ENCODE data around the gene ITGA2B.

Gene ITGA2B

DNA sequence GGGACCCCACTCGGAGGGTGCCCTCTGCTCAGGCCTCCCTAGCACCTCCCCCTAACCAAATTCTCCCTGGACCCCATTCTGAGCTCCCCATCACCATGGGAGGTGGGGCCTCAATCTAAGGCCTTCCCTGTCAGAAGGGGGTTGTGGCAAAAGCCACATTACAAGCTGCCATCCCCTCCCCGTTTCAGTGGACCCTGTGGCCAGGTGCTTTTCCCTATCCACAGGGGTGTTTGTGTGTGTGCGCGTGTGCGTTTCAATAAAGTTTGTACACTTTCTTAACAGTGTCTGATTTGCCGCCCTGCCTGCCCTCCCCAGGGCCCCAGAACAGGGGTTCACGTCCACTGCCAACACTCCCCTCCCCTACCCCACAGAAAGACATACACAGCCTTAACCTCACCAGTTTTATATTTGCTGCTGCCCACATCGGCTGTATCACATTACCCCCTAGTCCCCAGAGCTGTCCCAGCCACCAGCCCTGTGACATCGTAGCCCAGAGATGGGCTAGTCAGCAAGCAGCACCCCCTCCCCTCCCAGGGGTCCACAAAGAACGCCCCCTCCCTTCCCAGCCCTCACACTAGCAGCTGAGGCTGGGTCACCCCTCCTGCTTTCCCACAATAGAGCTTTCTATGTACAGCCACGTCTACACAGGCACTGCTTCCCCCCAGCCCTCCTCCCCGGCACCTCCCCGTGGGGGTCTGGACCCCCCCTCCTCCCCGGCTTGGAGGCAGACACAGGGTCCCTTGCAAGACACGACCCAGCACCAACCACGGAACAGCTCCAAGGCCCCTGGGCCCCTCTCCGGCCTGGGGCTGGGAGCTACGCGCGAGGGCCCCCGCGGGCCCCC is 36.4 kb downstream of the ITGA2B start:
- no peaks in the 10 kb centered on the region for H3K9me3 ChIP-seq (ENCODE audit: control extremely low read depth in 1 of 5, control insufficient read depth in 4 of 5, insufficient read depth in 2 of 5, low read depth in 1 of 5, low read length in 4 of 5)
- H3K4me3 ChIP-seq (ENCODE audit: control insufficient read depth in 1 of 7, extremely low read depth in 1 of 7, insufficient read depth in 4 of 7, low read depth in 2 of 7, low read length in 6 of 7) = peak overlapping the region in 4 of 7 experiments; percentile 36 to 69 (median 62)
- ChIA-PET CTCF (interaction anchor here (0.9 to 10.1 kb wide), 10 partner anchors 8 to 170 kb away, joined by 3 to 84 read pairs (median 4); no protein-coding TSS in a partner anchor), POLR2A (no interaction called here)
- peaks cover 3 to 24% (median 13%) of the 10 kb centered on the region in 4 experiments for H3K4me1 ChIP-seq (ENCODE audit: control extremely low read depth in 1 of 4, control insufficient read depth in 4 of 4, insufficient read depth in 4 of 4, low read length in 3 of 4)
- peaks cover 0 to 4% (median 0%) of the 10 kb centered on the region in 5 experiments for H3K27me3 ChIP-seq (replicated peaks in 2 of 5; ENCODE audit: control insufficient read depth in 4 of 5, insufficient read depth in 5 of 5, low read length in 4 of 5)
- DNase-seq = peak in 1 of 3 donors; percentile 30
- H3K36me3 ChIP-seq (ENCODE audit: control insufficient read depth in 4 of 4, insufficient read depth in 4 of 4, low read length in 3 of 4) = peaks cover 0 to 33% (median 22%) of the 10 kb centered on the region in 4 experiments
- H3K27ac ChIP-seq (ENCODE audit: insufficient read depth in 1 of 2, low read depth in 1 of 2, low read length in 2 of 2, poor library complexity in 1 of 2, severe bottlenecking in 2 of 2) = no peak overlapping the region
- WGBS (ENCODE audit: insufficient coverage) = 41% methylated on average over 21 of the region's 22 CpGs

DNA sequence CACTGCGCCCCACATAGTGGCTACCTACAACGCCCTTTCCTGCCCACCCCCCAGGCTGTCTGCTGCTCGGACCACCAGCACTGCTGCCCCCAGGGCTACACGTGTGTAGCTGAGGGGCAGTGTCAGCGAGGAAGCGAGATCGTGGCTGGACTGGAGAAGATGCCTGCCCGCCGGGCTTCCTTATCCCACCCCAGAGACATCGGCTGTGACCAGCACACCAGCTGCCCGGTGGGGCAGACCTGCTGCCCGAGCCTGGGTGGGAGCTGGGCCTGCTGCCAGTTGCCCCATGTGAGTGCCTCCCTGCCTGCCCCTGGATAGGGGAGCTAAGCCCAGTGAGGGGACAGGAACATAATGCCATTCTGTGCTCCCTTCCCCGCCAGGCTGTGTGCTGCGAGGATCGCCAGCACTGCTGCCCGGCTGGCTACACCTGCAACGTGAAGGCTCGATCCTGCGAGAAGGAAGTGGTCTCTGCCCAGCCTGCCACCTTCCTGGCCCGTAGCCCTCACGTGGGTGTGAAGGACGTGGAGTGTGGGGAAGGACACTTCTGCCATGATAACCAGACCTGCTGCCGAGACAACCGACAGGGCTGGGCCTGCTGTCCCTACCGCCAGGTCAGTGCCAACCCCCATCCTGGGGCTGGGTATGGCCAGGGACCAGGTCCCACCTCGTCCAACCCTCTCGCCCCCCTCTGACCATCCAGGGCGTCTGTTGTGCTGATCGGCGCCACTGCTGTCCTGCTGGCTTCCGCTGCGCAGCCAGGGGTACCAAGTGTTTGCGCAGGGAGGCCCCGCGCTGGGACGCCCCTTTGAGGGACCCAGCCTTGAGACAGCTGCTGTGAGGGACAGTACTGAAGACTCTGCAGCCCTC is 37.3 kb downstream of the ITGA2B start:
- Histone ChIP-seq H3K4me1 (ENCODE audit: control extremely low read depth in 1 of 4, control insufficient read depth in 4 of 4, insufficient read depth in 4 of 4, low read length in 3 of 4) (peaks cover 5 to 27% (median 18%) of the 10 kb centered on the region in 4 experiments), H3K4me3 (ENCODE audit: control insufficient read depth in 1 of 7, extremely low read depth in 1 of 7, insufficient read depth in 4 of 7, low read depth in 2 of 7, low read length in 6 of 7) (no peak overlapping the region), H3K27me3 (replicated peaks in 2 of 5; ENCODE audit: control insufficient read depth in 4 of 5, insufficient read depth in 5 of 5, low read length in 4 of 5) (peaks cover 0 to 4% (median 0%) of the 10 kb centered on the region in 5 experiments), H3K36me3 (ENCODE audit: control insufficient read depth in 4 of 4, insufficient read depth in 4 of 4, low read length in 3 of 4) (peaks cover 0 to 33% (median 22%) of the 10 kb centered on the region in 4 experiments), H3K27ac (ENCODE audit: insufficient read depth in 1 of 2, low read depth in 1 of 2, low read length in 2 of 2, poor library complexity in 1 of 2, severe bottlenecking in 2 of 2) (no peak overlapping the region), H3K9me3 (ENCODE audit: control extremely low read depth in 1 of 5, control insufficient read depth in 4 of 5, insufficient read depth in 2 of 5, low read depth in 1 of 5, low read length in 4 of 5) (no peaks in the 10 kb centered on the region)
- ChIA-PET CTCF (interaction anchor here (0.6 to 10.1 kb wide), 14 partner anchors 9 to 259 kb away, joined by 3 to 84 read pairs (median 4); no protein-coding TSS in a partner anchor), POLR2A (no interaction called here)
- DNase-seq = no peak
- WGBS (ENCODE audit: insufficient coverage) = 93% methylated on average over 36 of the region's 36 CpGs

DNA sequence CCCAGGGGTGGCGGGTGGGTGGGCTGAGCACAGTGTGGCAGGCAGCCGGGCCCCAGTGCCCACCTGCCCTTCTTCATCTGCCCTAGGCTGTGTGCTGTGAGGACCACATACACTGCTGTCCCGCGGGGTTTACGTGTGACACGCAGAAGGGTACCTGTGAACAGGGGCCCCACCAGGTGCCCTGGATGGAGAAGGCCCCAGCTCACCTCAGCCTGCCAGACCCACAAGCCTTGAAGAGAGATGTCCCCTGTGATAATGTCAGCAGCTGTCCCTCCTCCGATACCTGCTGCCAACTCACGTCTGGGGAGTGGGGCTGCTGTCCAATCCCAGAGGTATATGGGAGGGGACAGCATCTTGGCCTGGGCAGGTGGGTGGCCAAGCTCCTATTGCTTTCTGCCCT is 38.0 kb downstream of the ITGA2B start:
- WGBS (ENCODE audit: insufficient coverage) = 96% methylated on average over 7 of the region's 8 CpGs
- Histone ChIP-seq H3K4me1 (ENCODE audit: control extremely low read depth in 1 of 4, control insufficient read depth in 4 of 4, insufficient read depth in 4 of 4, low read length in 3 of 4) (peaks cover 5 to 27% (median 18%) of the 10 kb centered on the region in 4 experiments), H3K36me3 (ENCODE audit: control insufficient read depth in 4 of 4, insufficient read depth in 4 of 4, low read length in 3 of 4) (peaks cover 0 to 33% (median 22%) of the 10 kb centered on the region in 4 experiments), H3K4me3 (ENCODE audit: control insufficient read depth in 1 of 7, extremely low read depth in 1 of 7, insufficient read depth in 4 of 7, low read depth in 2 of 7, low read length in 6 of 7) (no peak overlapping the region), H3K27me3 (replicated peaks in 2 of 5; ENCODE audit: control insufficient read depth in 4 of 5, insufficient read depth in 5 of 5, low read length in 4 of 5) (peaks cover 0 to 4% (median 0%) of the 10 kb centered on the region in 5 experiments), H3K9me3 (ENCODE audit: control extremely low read depth in 1 of 5, control insufficient read depth in 4 of 5, insufficient read depth in 2 of 5, low read depth in 1 of 5, low read length in 4 of 5) (no peaks in the 10 kb centered on the region), H3K27ac (ENCODE audit: insufficient read depth in 1 of 2, low read depth in 1 of 2, low read length in 2 of 2, poor library complexity in 1 of 2, severe bottlenecking in 2 of 2) (no peak overlapping the region)
- ChIA-PET POLR2A (no interaction called here), CTCF (interaction anchor here (0.6 to 10.1 kb wide), 13 partner anchors 10 to 259 kb away, joined by 3 to 84 read pairs (median 5); no protein-coding TSS in a partner anchor)
- DNase-seq = no peak

DNA sequence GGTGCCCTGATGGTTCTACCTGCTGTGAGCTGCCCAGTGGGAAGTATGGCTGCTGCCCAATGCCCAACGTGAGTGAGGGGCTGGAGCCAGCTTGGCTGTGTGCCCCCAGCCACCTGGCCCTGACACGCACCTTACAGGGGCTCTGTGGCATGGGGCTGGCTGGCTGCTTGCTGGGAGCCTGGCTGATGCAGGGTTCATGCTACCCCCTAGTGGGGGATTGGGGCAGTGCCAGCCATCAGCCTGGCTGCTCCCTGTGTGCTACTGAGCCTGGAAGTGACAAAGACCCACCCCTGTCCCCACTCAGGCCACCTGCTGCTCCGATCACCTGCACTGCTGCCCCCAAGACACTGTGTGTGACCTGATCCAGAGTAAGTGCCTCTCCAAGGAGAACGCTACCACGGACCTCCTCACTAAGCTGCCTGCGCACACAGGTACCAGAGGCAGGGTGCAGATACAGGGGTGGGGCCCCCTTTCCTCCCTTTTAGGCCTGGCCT is 38.7 kb downstream of the ITGA2B start:
- CTCF ChIA-PET = interaction anchor here (1.1 to 10.1 kb wide), 13 partner anchors 9 to 260 kb away, joined by 3 to 84 read pairs (median 5); no protein-coding TSS in a partner anchor
- peaks cover 5 to 32% (median 24%) of the 10 kb centered on the region in 4 experiments for H3K4me1 ChIP-seq (ENCODE audit: control extremely low read depth in 1 of 4, control insufficient read depth in 4 of 4, insufficient read depth in 4 of 4, low read length in 3 of 4)
- 53% methylated on average over 4 of the region's 6 CpGs for WGBS (ENCODE audit: insufficient coverage)
- peaks cover 0 to 33% (median 20%) of the 10 kb centered on the region in 4 experiments for H3K36me3 ChIP-seq (ENCODE audit: control insufficient read depth in 4 of 4, insufficient read depth in 4 of 4, low read length in 3 of 4)
- no peaks in the 10 kb centered on the region for H3K9me3 ChIP-seq (ENCODE audit: control extremely low read depth in 1 of 5, control insufficient read depth in 4 of 5, insufficient read depth in 2 of 5, low read depth in 1 of 5, low read length in 4 of 5)
- POLR2A ChIA-PET = interaction anchor here (1.0 kb wide), 1 partner anchor 149 kb away, joined by 3 read pairs; no protein-coding TSS in a partner anchor
- H3K27me3 ChIP-seq (replicated peaks in 2 of 5; ENCODE audit: control insufficient read depth in 4 of 5, insufficient read depth in 5 of 5, low read length in 4 of 5) = peaks cover 0 to 4% (median 0%) of the 10 kb centered on the region in 5 experiments
- H3K27ac ChIP-seq (ENCODE audit: insufficient read depth in 1 of 2, low read depth in 1 of 2, low read length in 2 of 2, poor library complexity in 1 of 2, severe bottlenecking in 2 of 2) = no peak overlapping the region
- peak; percentile 72 to 81 (median 73) for DNase-seq
- H3K4me3 ChIP-seq (ENCODE audit: control insufficient read depth in 1 of 7, extremely low read depth in 1 of 7, insufficient read depth in 4 of 7, low read depth in 2 of 7, low read length in 6 of 7) = no peak overlapping the region

DNA sequence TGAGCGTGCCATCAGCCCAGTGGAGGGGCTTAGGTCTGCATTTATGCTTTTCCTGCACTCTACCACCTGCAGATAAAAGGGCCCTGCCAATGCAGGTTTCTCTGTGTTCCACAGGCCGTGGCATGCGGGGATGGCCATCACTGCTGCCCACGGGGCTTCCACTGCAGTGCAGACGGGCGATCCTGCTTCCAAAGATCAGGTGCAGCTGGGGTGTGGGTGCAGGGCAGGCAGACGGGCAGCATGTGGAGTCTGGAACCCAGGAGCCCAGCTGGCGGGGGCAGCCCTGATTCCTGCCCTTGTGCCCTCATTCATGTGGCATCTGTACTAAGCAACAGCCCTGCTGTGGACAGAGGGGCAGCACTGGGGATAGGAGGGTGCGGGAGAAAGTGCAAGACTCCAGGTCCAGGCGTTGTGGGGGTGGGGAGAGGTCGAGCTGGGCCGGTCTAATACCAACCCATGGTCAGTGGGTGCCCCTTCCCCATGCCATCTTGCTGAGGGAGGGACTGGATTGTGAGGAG is 39.8 kb downstream of the ITGA2B start:
- Histone ChIP-seq H3K4me1 (ENCODE audit: control extremely low read depth in 1 of 4, control insufficient read depth in 4 of 4, insufficient read depth in 4 of 4, low read length in 3 of 4) (peaks cover 5 to 33% (median 30%) of the 10 kb centered on the region in 4 experiments), H3K27me3 (replicated peaks in 2 of 5; ENCODE audit: control insufficient read depth in 4 of 5, insufficient read depth in 5 of 5, low read length in 4 of 5) (peaks cover 0 to 4% (median 0%) of the 10 kb centered on the region in 5 experiments), H3K27ac (ENCODE audit: insufficient read depth in 1 of 2, low read depth in 1 of 2, low read length in 2 of 2, poor library complexity in 1 of 2, severe bottlenecking in 2 of 2) (no peak overlapping the region), H3K4me3 (ENCODE audit: control insufficient read depth in 1 of 7, extremely low read depth in 1 of 7, insufficient read depth in 4 of 7, low read depth in 2 of 7, low read length in 6 of 7) (no peak overlapping the region), H3K36me3 (ENCODE audit: control insufficient read depth in 4 of 4, insufficient read depth in 4 of 4, low read length in 3 of 4) (peaks cover 0 to 33% (median 20%) of the 10 kb centered on the region in 4 experiments), H3K9me3 (ENCODE audit: control extremely low read depth in 1 of 5, control insufficient read depth in 4 of 5, insufficient read depth in 2 of 5, low read depth in 1 of 5, low read length in 4 of 5) (no peaks in the 10 kb centered on the region)
- CTCF ChIA-PET = interaction anchor here (0.6 to 10.1 kb wide), 13 partner anchors 8 to 313 kb away, joined by 3 to 84 read pairs (median 5); no protein-coding TSS in a partner anchor
- POLR2A ChIA-PET = no interaction called here
- DNase-seq = no peak
- WGBS (ENCODE audit: insufficient coverage) = 97% methylated on average over 8 of the region's 12 CpGs

DNA sequence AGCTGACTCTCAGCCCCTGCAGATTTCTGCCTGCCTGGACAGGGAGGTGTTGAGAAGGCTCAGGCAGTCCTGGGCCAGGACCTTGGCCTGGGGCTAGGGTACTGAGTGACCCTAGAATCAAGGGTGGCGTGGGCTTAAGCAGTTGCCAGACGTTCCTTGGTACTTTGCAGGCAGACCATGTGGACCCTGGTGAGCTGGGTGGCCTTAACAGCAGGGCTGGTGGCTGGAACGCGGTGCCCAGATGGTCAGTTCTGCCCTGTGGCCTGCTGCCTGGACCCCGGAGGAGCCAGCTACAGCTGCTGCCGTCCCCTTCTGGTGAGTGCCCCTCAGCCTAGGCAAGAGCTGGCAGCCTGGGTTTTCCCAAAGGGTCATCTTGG is 40.5 kb downstream of the ITGA2B start:
- Histone ChIP-seq H3K4me3 (ENCODE audit: control insufficient read depth in 1 of 7, extremely low read depth in 1 of 7, insufficient read depth in 4 of 7, low read depth in 2 of 7, low read length in 6 of 7) (no peak overlapping the region), H3K36me3 (ENCODE audit: control insufficient read depth in 4 of 4, insufficient read depth in 4 of 4, low read length in 3 of 4) (peaks cover 0 to 33% (median 20%) of the 10 kb centered on the region in 4 experiments), H3K4me1 (ENCODE audit: control extremely low read depth in 1 of 4, control insufficient read depth in 4 of 4, insufficient read depth in 4 of 4, low read length in 3 of 4) (peaks cover 5 to 30% (median 28%) of the 10 kb centered on the region in 4 experiments), H3K27ac (ENCODE audit: insufficient read depth in 1 of 2, low read depth in 1 of 2, low read length in 2 of 2, poor library complexity in 1 of 2, severe bottlenecking in 2 of 2) (no peak overlapping the region), H3K27me3 (replicated peaks in 2 of 5; ENCODE audit: control insufficient read depth in 4 of 5, insufficient read depth in 5 of 5, low read length in 4 of 5) (peaks cover 0 to 4% (median 0%) of the 10 kb centered on the region in 5 experiments), H3K9me3 (ENCODE audit: control extremely low read depth in 1 of 5, control insufficient read depth in 4 of 5, insufficient read depth in 2 of 5, low read depth in 1 of 5, low read length in 4 of 5) (no peaks in the 10 kb centered on the region)
- no peak for DNase-seq
- 100% methylated on average over 5 of the region's 6 CpGs for WGBS (ENCODE audit: insufficient coverage)
- ChIA-PET POLR2A (no interaction called here), CTCF (interaction anchor here (0.9 to 10.1 kb wide), 7 partner anchors 9 to 148 kb away, joined by 4 to 84 read pairs (median 6); no protein-coding TSS in a partner anchor)

All from common myeloid progenitor, CD34-positive (primary cell).